ENCODE results near the gene RCCD1.
"Not testable (repeated sequence)": the region's sequence is repeated elsewhere in the genome, so short reads cannot be mapped to it uniquely, and the experiment has no call there.

RCCD1 gene

GRCh38 chr15:90954712-90955623 is at the start of gene RCCD1:
Gene RCCD1, plus strand, starts transcription at chr15:90954884. Its CDS starts 1,851 bp downstream, at chr15:90956735.
- DNase-seq, result peak; percentile 97

- DNase-seq, result no peak
Measured at GRCh38 chr15:90905306-90906180, 49.1 kb upstream of the RCCD1 start.

GRCh38 chr15:90906181-90906849 is 48.4 kb upstream of the RCCD1 start:
- DNase-seq, result no peak

GRCh38 chr15:90907051-90907660 is 47.5 kb upstream of the RCCD1 start:
- DNase-seq, result no peak

GRCh38 chr15:90907838-90908507 is 46.7 kb upstream of the RCCD1 start:
- no peak for DNase-seq

- not testable (repeated sequence) for DNase-seq
Measured at GRCh38 chr15:90909449-90909848, 45.2 kb upstream of the RCCD1 start.

GRCh38 chr15:90909976-90910375 is 44.7 kb upstream of the RCCD1 start:
- no peak for DNase-seq

GRCh38 chr15:90910441-90911301 is 44.0 kb upstream of the RCCD1 start:
- no peak for DNase-seq

- DNase-seq, result no peak
Measured at GRCh38 chr15:90911302-90911623, 43.4 kb upstream of the RCCD1 start.

GRCh38 chr15:90911906-90912769 is 42.5 kb upstream of the RCCD1 start:
- no peak for DNase-seq

- no peak for DNase-seq
Measured at GRCh38 chr15:90912770-90913075, 42.0 kb upstream of the RCCD1 start.

GRCh38 chr15:90913398-90913944 is 41.2 kb upstream of the RCCD1 start:
- no peak for DNase-seq

GRCh38 chr15:90914305-90915080 is 40.2 kb upstream of the RCCD1 start:
- no peak for DNase-seq

GRCh38 chr15:90915216-90915807 is 39.4 kb upstream of the RCCD1 start:
- no peak for DNase-seq

GRCh38 chr15:90915808-90916440 is 38.8 kb upstream of the RCCD1 start:
- no peak for DNase-seq

GRCh38 chr15:90916461-90916860 is 38.2 kb upstream of the RCCD1 start:
- DNase-seq, result no peak

- DNase-seq, result no peak
Measured at GRCh38 chr15:90917569-90917968, 37.1 kb upstream of the RCCD1 start.

GRCh38 chr15:90918034-90918788 is 36.5 kb upstream of the RCCD1 start:
- no peak for DNase-seq

Data from 8988T (cell line).